GM21528 (cell line): ENCODE data around the gene FMN2.
"Not testable (repeated sequence)": the region's sequence is repeated elsewhere in the genome, so short reads cannot be mapped to it uniquely, and the experiment has no call there.

Experiments
- ATAC-seq: cut with Tn5 transposase; IDR thresholded peaks from one replicate; pipeline ENCODE4 v1.9.1; 2021; ENCODE audit warnings: mild to moderate bottlenecking, moderate library complexity; ENCODE audit not compliant: unreplicated experiment, low FRiP score

FMN2 gene

DNA sequence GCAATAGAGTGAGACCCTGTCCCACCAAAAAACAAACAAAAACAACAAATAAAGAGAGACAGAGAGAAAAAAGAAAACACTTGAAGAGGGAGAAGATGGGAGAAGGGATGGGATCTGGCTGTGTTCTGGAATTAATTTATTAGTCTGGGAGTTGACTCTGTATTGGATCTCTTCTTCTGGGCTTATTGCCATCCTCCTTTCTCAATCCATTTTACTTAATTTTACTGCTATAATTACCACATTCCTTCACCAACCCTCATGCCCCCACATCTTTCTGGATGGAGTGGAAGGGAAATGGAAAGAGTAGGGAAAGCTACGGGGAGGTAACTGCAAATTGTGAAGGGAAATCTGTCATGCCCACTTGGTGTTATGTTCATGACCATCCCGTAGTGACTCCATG, 42.9 kb downstream of the FMN2 start:
- no peak for ATAC-seq

- no peak for ATAC-seq
These were observed 44.7 kb downstream of the FMN2 start for GRCh38 chr1:240136402-240136801.

DNA sequence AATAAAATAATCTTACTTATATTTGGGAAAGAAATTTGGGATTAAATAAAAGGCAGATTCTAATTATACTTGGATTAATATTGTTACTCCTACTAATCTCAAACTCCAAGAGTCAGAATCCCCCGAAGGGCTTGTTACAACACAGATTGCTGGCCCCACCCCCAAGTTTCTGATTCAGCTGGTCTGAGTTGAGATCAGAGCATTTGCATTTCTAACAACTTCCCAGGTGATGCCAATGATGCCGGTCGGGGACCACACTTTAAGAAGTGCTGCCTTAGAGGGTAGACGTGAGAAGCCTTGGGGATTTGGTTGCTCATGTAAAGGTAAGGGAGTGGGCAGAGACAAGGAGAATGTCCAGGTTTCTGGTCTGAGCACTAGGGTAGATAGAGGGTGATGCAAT, 47.2 kb downstream of the FMN2 start:
- ATAC-seq, result no peak

DNA sequence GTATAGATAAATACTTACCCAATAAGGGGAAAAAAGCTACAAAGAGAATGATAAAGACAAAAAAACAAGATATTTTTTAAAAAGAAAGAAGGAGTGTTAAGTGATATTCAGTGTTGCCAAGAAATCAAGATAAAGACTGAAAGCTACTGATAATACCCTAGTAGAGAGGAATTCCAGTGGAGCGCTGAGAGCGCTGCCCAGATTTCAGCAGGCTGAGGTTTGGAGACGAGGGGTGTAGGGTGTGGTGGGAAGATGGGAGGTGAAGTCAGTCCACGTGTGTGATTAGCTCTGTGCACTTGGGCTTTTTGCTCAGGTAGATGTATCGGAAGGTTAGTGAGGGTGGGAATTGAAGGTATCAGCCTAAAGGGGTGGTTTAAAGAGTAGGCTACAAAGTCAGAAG, 47.8 kb downstream of the FMN2 start:
- ATAC-seq, result no peak

DNA sequence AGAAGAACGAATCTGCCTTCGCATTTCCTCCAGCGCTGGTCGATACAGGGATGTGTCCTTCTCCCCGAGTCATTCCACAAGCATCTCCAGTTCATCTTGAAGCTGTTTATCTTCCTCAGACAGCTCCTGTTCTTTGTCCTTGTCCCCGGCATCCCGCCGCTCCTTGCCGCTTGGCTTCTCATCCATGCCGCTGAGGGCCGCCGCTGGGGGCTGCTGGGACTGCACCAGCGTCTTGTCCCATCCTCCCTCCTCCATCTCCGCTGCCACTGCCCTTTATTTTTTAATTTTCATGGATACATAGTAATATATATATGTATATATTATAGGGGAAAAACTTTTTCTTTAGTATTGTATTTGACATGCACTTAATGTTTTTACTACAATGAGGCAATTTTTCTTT, 53.4 kb downstream of the FMN2 start:
- no peak for ATAC-seq

GRCh38 chr1:240148333-240148732, 56.6 kb downstream of the FMN2 start:
- no peak for ATAC-seq

DNA sequence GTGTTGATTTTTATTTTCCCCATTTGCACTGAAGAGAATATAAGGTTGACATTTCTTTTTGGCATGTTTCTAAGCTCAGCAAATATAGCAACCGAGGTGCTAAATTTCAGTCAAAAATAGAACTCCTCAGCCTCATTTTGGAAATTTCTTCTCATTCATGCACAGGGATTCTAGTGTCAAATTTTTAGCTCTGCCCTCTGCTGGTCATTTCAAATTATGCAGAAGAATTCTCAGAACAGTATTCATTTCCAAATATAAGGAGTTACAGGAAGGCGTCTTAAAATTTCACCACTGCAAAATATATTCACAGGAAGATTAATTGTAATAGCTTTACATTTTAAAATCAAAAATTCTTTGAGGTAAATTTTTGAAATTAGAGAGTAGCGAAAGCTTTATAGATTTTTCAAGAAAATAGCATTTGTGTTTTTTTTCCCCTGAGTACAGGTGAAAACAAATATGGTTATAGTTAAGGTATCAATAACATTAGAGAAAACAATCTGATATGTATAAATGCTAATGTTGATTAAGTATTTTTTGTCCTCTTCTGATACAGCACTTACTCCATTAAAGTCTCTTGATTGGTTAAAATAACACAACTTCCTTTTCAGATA, 57.9 kb downstream of the FMN2 start:
- ATAC-seq, result no peak

DNA sequence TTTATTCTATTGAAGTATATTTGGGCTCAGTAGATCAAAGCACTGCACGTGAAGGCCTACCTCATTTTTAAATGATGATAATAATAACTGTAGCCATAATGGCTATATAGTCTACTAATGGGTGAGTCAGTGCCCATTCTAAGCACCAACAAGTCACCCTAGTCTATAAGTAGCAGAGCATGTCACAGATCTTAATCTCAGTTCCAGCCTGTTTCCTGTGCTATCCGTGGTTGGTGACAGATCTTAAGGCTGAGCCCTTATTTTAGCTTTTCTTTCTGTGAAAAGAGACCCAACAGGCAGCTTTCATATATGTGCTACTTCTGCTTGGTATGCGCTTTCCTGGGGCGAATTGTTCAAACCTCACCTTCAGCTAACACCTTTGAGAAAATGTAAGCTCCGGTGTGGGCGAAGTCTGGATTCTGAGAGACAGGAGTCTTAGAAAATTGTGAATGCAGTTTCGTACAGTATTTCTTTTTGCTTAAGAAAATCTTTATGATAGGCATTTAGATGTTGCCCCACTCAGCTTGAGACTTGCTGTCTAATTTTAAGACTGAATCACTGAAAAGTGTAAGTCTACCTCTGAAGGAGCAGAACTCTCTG, 59.6 kb downstream of the FMN2 start:
- no peak for ATAC-seq

GRCh38 chr1:240152611-240153297, 61.1 kb downstream of the FMN2 start:
- no peak for ATAC-seq

DNA sequence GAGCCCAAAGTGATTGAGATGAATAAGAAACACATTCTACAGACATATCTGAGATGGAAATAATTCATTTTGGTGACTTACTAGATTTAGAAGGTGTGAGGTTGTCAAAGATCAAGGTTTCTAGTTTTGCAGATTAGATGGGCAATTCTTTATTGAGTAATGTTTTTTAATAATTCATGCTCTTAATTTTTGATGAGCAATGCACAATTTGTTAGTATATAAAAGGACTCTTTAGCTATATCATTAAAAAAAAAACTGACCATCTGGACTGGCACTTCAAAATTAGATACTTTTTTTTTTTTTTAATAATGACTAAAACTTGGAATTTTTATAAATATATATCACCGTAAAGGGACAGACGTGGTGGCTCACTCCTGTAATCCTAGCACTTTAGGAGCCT, 63.9 kb downstream of the FMN2 start:
- no peak for ATAC-seq

DNA sequence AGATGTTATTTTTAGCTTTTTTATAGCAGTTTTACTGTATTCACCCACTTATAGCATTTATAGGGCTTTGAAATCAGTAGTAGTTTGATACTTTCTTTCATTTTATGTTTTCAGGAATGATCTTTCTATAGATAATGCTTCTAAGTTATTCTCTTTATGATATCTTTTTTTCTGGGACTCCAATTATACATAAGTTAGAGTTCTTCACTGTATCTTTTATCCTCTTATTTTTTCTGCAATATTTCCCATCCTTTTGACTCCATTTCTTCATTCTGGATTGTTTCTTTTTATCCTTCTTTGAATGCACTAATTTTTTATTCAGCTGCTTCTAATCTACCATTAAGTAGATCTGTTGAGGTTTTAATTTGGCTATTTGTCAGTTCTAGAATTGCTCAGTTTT, 73.1 kb downstream of the FMN2 start:
- no peak for ATAC-seq

GRCh38 chr1:240169188-240169587, 77.5 kb downstream of the FMN2 start:
- no peak for ATAC-seq

- no peak for ATAC-seq
These were observed 78.6 kb downstream of the FMN2 start for GRCh38 chr1:240170266-240170665.

- ATAC-seq, result no peak
These were observed 79.1 kb downstream of the FMN2 start for GRCh38 chr1:240170806-240171205.

DNA sequence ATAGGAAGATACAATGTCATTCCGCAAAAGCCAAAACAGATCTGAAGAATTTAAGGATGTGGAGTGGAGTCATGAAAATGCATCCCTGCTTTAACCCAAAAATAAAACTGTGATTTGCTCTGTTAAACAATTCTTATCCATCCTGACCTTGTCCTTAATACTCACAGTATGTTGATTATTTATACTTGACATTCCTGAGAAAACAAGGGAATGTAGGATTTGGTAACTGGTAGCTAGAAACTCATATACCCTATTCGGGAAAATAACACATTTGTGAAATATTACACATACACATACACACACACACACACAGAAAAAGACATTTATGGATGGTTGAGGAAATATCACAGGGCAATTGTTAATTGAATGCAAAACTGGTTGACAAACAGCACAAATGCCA, 80.2 kb downstream of the FMN2 start:
- no peak for ATAC-seq

DNA sequence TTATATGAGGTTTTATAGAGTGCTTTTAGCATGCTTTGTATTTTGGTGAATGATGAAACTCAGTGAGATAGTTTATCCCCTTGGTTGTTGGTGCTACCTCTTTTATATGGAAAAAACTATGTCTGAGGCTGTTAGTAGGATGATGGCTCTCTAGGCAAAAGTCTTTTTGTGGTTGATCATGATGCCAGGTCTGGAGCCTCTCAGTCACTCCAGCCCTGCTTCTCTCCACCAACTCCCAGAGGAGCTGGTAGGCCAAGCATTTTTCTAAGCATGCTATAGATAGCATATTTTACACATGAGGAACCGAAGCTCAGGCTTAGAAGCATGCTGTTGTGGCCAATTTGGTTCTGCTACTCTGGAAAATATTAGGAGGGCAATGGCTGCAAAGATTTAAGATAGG, 82.2 kb downstream of the FMN2 start:
- no peak for ATAC-seq

- no peak for ATAC-seq
These were observed 83.1 kb downstream of the FMN2 start for GRCh38 chr1:240174734-240175133.

DNA sequence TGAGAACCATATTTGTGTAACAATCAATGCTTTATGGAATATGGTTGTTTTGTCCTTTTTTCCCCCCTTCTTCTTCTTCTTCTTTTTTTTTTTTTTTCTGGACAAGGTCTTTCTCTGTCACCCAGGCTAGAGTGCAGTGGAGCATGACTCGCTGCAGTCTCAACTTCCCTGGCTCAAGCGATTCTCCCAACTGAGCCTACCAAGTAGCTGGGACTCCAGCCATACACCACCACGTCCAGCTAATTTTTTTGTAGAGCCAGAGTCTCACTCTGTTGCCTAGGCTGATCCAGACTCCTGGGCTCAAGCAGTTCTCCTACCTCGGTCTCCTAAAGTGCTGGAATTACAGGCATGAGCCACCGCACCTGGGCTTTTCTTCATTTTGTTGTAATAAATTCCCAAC, 86.7 kb downstream of the FMN2 start:
- no peak for ATAC-seq

DNA sequence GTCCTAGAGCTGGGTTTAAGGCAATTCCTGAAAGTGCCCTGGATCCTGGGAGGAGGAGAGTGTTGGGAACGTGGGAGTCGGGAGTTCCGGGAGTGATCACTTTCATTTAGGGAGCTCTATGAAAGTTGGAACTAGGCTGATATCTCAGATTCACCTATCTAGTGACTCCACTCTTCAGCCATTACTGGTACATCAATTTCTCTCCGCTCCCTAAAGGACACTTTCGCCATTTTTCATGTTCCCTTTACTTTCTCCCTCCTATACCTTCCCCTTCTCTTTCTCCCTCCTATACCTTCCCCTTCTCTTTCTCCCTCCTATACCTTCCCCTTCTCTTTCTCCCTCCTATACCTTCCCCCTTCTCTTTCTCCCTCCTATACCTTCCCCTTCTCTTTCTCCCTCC, 93.0 kb downstream of the FMN2 start:
- not testable (repeated sequence) for ATAC-seq

- no peak for ATAC-seq
These were observed 96.5 kb downstream of the FMN2 start for GRCh38 chr1:240188139-240188538.

DNA sequence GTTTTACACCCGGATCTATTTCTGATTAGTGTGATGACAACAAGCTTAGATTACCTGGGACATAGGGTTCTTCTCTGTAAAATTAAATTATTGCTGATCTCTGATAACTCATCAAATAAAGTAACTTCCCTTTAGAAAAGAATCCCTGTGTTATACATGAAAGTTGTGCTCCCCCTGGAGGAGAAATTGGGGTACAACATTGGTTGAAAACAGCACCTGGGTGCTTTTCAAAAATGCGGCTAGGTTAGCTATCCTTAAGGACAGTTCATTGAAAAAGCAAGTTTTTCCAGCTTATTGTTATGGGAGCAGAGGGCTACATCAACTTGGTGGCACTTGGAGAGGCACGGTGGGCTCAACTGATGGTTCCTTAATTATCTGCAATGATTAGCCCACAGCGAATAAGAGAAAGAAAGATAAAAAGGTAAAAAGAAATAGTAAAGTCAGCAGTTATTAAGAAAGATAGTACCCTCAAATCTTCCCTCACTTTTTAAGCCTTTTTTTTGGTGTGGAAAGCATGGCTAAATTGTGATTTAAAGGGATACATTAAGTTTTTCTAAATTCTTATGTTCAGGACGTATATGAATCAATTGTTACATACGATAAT, 97.8 kb downstream of the FMN2 start:
- peak; percentile 78 for ATAC-seq

GRCh38 chr1:240190881-240191401, 99.3 kb downstream of the FMN2 start:
- no peak for ATAC-seq
